ENCODE data around the gene S100A2.

DNA sequence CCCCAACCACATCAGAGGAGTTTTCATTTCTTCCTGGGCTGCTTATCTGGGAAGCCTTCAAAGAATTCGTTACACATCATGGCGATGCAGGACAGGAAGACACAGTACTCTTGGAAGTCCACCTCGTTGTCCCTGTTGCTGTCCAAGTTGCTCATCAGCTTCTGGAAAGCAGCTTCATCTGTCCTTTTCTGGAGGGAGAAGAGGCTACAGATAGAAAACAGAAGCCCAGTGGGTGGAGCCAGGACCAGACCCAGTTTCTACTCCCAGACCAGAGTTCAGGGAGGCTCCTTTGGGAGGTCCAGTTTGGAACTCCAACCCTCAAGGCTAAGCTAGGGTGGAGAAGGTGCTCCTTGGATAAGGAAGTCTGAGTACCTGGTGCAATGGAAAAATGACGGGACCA is 21.9 kb downstream of the S100A2 start:
- TF ChIP-seq, protein P1, sequence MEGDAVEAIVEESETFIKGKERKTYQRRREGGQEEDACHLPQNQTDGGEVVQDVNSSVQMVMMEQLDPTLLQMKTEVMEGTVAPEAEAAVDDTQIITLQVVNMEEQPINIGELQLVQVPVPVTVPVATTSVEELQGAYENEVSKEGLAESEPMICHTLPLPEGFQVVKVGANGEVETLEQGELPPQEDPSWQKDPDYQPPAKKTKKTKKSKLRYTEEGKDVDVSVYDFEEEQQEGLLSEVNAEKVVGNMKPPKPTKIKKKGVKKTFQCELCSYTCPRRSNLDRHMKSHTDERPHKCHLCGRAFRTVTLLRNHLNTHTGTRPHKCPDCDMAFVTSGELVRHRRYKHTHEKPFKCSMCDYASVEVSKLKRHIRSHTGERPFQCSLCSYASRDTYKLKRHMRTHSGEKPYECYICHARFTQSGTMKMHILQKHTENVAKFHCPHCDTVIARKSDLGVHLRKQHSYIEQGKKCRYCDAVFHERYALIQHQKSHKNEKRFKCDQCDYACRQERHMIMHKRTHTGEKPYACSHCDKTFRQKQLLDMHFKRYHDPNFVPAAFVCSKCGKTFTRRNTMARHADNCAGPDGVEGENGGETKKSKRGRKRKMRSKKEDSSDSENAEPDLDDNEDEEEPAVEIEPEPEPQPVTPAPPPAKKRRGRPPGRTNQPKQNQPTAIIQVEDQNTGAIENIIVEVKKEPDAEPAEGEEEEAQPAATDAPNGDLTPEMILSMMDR (IDR thresholded peaks at IDR 0.05): no peak
- TF ChIP-seq POLR2A (IDR thresholded peaks at IDR 0.05; ENCODE audit: low read length) (no peak), RFX5 (IDR thresholded peaks at IDR 0.05) (no peak), ESRRA (IDR thresholded peaks at IDR 0.05; ENCODE audit: borderline replicate concordance, low read length) (no peak)

All from A549 (cell line).